Medulla oblongata (tissue), 1 donor: ENCODE results near the gene GRB7.
A peak's percentile ranks its signal among the peaks of the same experiment; 100 is the strongest.
"Not testable (repeated sequence)": the region's sequence is repeated elsewhere in the genome, so short reads cannot be mapped to it uniquely, and the experiment has no call there.

Experiments used
- DNase-seq: peaks from one replicate; pipeline ENCODE4 v3.0.0-alpha.2; 2015; ENCODE audit errors: extremely low spot score

GRB7 gene

GRCh38 chr17:39737760-39738567, at the start of gene GRB7:
Gene GRB7, plus strand, starts transcription at chr17:39737938. Its CDS starts 4,364 bp downstream, at chr17:39742302.
- DNase-seq: no peak

GRCh38 chr17:39688475-39688835, 49.3 kb upstream of the GRB7 start:
- DNase-seq: no peak

- DNase-seq: no peak
Measured at GRCh38 chr17:39688945-39689344, 48.8 kb upstream of the GRB7 start.

- DNase-seq: no peak
Measured at GRCh38 chr17:39694593-39694992, 43.1 kb upstream of the GRB7 start.

GRCh38 chr17:39695089-39695474, 42.7 kb upstream of the GRB7 start:
- DNase-seq: no peak

GRCh38 chr17:39696731-39697130, 41.0 kb upstream of the GRB7 start:
- no peak for DNase-seq

- DNase-seq: no peak
Measured at GRCh38 chr17:39697961-39698360, 39.8 kb upstream of the GRB7 start.

- not testable (repeated sequence) for DNase-seq
Measured at GRCh38 chr17:39699157-39699817, 38.5 kb upstream of the GRB7 start.

- DNase-seq: peak; percentile 50
Measured at GRCh38 chr17:39699818-39700147, 38.0 kb upstream of the GRB7 start, which contains the start of gene ERBB2. Gene ERBB2, plus strand, starts transcription at chr17:39700064. Its CDS starts 175 bp downstream, at chr17:39700239.

- peak; percentile 10 for DNase-seq
Measured at GRCh38 chr17:39700148-39700987, 37.4 kb upstream of the GRB7 start.

- no peak for DNase-seq
Measured at GRCh38 chr17:39701012-39701783, 36.5 kb upstream of the GRB7 start.

GRCh38 chr17:39701784-39702422, 35.8 kb upstream of the GRB7 start:
- DNase-seq: no peak

- DNase-seq: no peak
Measured at GRCh38 chr17:39702901-39703893, 34.5 kb upstream of the GRB7 start.

- no peak for DNase-seq
Measured at GRCh38 chr17:39703913-39704312, 33.8 kb upstream of the GRB7 start.

- DNase-seq: no peak
Measured at GRCh38 chr17:39704821-39705551, 32.8 kb upstream of the GRB7 start.

- DNase-seq: no peak
Measured at GRCh38 chr17:39705786-39706348, 31.9 kb upstream of the GRB7 start.

GRCh38 chr17:39706383-39706782, 31.4 kb upstream of the GRB7 start:
- DNase-seq: no peak

- no peak for DNase-seq
Measured at GRCh38 chr17:39706921-39707337, 30.8 kb upstream of the GRB7 start.
